GM12875 (cell line): ENCODE results near the gene DIAPH1.

ENCODE experiments used
- H3K4me3 ChIP-seq: one replicate; pipeline ENCODE4 v1.5.1; 2011; ENCODE audit warnings: low read depth, low read length, control low read depth
- CTCF ChIP-seq: IDR thresholded peaks from 2 replicates; pipeline ENCODE4 v1.5.1; 2011; ENCODE audit warnings: low read depth, mild to moderate bottlenecking, control low read depth, inconsistent platforms, low read length, moderate library complexity, borderline replicate concordance; ENCODE audit not compliant: insufficient read depth

DIAPH1 gene

GRCh38 chr5:141511771-141512325 lies 107.0 kb downstream of the DIAPH1 start:
- no peak for TF ChIP-seq CTCF
- peak overlapping the region; percentile 6 for H3K4me3 ChIP-seq

- H3K4me3 ChIP-seq, result peak overlapping the region; percentile 70
- no peak for TF ChIP-seq CTCF
Measured at GRCh38 chr5:141510850-141511601, 107.8 kb downstream of the DIAPH1 start.

GRCh38 chr5:141510160-141510559 lies 108.6 kb downstream of the DIAPH1 start:
- H3K4me3 ChIP-seq, result peak overlapping the region; percentile 70
- no peak for TF ChIP-seq CTCF

- no peak for TF ChIP-seq CTCF
- peak overlapping the region; percentile 70 for H3K4me3 ChIP-seq
Measured at GRCh38 chr5:141508798-141509611, 109.8 kb downstream of the DIAPH1 start.

DNA sequence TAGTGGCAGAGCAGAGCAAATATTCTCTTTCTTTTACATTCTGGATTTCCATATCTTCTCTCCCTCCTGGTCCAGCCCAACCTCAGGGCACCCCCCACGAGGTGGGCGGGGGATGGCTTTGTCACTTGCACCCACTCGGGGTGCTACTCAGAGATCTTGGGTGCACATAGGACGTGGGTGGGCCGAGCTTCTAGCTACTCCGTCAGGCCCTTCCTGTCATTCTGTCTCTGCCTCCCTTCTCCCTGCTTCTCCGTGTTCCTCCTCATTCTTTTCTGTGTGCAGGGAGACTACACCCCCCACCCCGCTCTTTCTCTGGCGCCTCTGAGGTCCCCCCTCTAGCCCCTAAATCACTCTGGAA lies 110.4 kb downstream of the DIAPH1 start:
- H3K4me3 ChIP-seq, result peak overlapping the region; percentile 36

DNA sequence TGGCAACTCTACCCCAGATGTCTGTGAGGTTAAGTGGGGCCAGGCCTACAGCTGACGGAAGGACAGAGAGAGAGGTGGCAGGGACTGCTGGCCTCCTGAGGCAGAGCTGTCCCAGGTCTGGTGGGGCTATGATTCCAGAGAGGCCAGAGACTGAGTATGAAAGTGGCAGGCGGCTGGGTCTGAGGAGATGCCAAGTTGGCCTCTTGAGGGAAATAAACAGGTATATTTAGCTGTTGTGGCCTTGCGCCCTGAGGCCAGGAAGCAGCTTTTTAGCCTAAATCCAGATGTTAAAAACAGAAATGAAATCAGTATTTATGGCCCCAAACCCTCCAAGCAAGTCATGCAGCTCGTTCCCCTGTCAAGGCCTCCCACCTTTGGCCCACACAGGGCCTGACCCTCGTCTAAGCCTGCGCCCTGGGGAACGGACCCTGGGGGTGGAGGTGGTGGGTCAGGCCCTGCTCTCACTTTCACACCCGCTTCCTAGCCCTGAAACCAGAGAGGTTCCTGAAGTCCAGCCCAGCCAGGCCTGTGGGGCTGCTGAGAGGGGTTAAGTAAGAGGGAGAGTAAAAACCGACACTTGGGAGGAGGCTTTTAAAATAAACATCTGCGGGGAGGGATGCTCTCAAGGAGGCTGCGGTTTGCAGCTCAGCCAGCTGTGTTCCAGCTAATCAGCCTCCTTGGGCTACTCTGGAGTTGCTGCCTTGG lies 111.3 kb downstream of the DIAPH1 start:
- H3K4me3 ChIP-seq, result peak overlapping the region; percentile 36
- no peak for TF ChIP-seq CTCF

More for the DNA sequence above, 110.4 kb downstream of the DIAPH1 start:
- TF ChIP-seq CTCF, result no peak
